ENCODE data around the gene MESP2. TPM values are rescaled to one million over a fixed set of nuclear protein-coding genes. Genes with fewer than 3 reads are reported as not detected.

MESP2 gene
- total and polyA plus RNA-seq, 4 donors, result 0.03 TPM; not detected in 3

- H3K36me3 ChIP-seq (ENCODE audit: control insufficient read depth in 4 of 4, insufficient read depth in 3 of 4, low read depth in 1 of 4, low read length in 3 of 4), result no peaks in the 10 kb centered on the region
- no peaks in the 10 kb centered on the region for H3K9me3 ChIP-seq (ENCODE audit: control insufficient read depth in 4 of 4, low read length in 3 of 4)
- H3K4me1 ChIP-seq (ENCODE audit: control insufficient read depth in 4 of 4, insufficient read depth in 4 of 4, low read length in 3 of 4), result peaks cover 14 to 28% (median 23%) of the 10 kb centered on the region in 4 donors
- 94% methylated on average over 16 of the region's 16 CpGs for WGBS
- H3K9ac ChIP-seq (ENCODE audit: low read depth in 1 of 2, low read length in 2 of 2), result no peak overlapping the region
- no peak for TF ChIP-seq JUND (IDR thresholded peaks at IDR 0.05)
- TF ChIP-seq GABPA (IDR thresholded peaks at IDR 0.05 in 1 of 2, conservative IDR thresholded peaks at IDR 0.05 in 1 of 2), result no peak
- TF ChIP-seq ATF3 (IDR thresholded peaks at IDR 0.05), result no peak
- TF ChIP-seq TAF1 (conservative IDR thresholded peaks at IDR 0.05), result no peak
- no peak for TF ChIP-seq RAD21 (IDR thresholded peaks at IDR 0.05)
- TF ChIP-seq NR2F2 (IDR thresholded peaks at IDR 0.05), result no peak
- no peak for TF ChIP-seq FOXA2 (IDR thresholded peaks at IDR 0.05)
- TF ChIP-seq HNF4G (IDR thresholded peaks at IDR 0.05), result no peak
- TF ChIP-seq SP1 (IDR thresholded peaks at IDR 0.05), result no peak
- no peak for TF ChIP-seq ZBTB33 (IDR thresholded peaks at IDR 0.05)
- TF ChIP-seq RXRA (IDR thresholded peaks at IDR 0.05), result no peak
- TF ChIP-seq REST (IDR thresholded peaks at IDR 0.05), result no peak
- TF ChIP-seq YY1 (IDR thresholded peaks at IDR 0.05), result no peak
- peak overlapping the region in 1 of 2 donors; percentile 1 for H3K27ac ChIP-seq (ENCODE audit: low read depth in 1 of 2, low read length in 2 of 2)
- no peak for DNase-seq (ENCODE audit: low spot score)
- no peaks in the 10 kb centered on the region for H3K27me3 ChIP-seq (ENCODE audit: control insufficient read depth in 4 of 4, insufficient read depth in 4 of 4, low read length in 3 of 4)
- no peak overlapping the region for H3K4me3 ChIP-seq (ENCODE audit: low read depth in 1 of 3, low read length in 3 of 3)
Observed at GRCh38 chr15:89823836-89824606, 47.9 kb downstream of the MESP2 start.

- no peak overlapping the region for H3K9ac ChIP-seq (ENCODE audit: low read depth in 1 of 2, low read length in 2 of 2)
Observed at GRCh38 chr15:89824607-89824867, 48.4 kb downstream of the MESP2 start.

More at GRCh38 chr15:89824607-89824867, 48.4 kb downstream of the MESP2 start:
- TF ChIP-seq JUND (IDR thresholded peaks at IDR 0.05) (no peak), ATF3 (IDR thresholded peaks at IDR 0.05) (no peak), HNF4G (IDR thresholded peaks at IDR 0.05) (no peak)
- no peaks in the 10 kb centered on the region for H3K27me3 ChIP-seq (ENCODE audit: control insufficient read depth in 4 of 4, insufficient read depth in 4 of 4, low read length in 3 of 4)
- WGBS, result 91% methylated on average over 7 of the region's 7 CpGs
- H3K36me3 ChIP-seq (ENCODE audit: control insufficient read depth in 4 of 4, insufficient read depth in 3 of 4, low read depth in 1 of 4, low read length in 3 of 4), result no peaks in the 10 kb centered on the region
- DNase-seq (ENCODE audit: low spot score), result no peak
- H3K4me1 ChIP-seq (ENCODE audit: control insufficient read depth in 4 of 4, insufficient read depth in 4 of 4, low read length in 3 of 4), result peaks cover 15 to 33% (median 28%) of the 10 kb centered on the region in 4 donors
- H3K9me3 ChIP-seq (ENCODE audit: control insufficient read depth in 4 of 4, low read length in 3 of 4), result no peaks in the 10 kb centered on the region
- H3K27ac ChIP-seq (ENCODE audit: low read depth in 1 of 2, low read length in 2 of 2), result no peak overlapping the region
- H3K4me3 ChIP-seq (ENCODE audit: low read depth in 1 of 3, low read length in 3 of 3), result no peak overlapping the region

All from liver (tissue), 9 donors.